ENCODE measurements around the gene SP1.

- TF ChIP-seq CTCF (tag by site-specific recombination; IDR thresholded peaks at IDR 0.05), result no peak
- no peak for TF ChIP-seq ZBTB26 (tag by site-specific recombination; optimal IDR thresholded peaks at IDR 0.05)
- no peak for TF ChIP-seq ZNF561 (tag by site-specific recombination; IDR thresholded peaks at IDR 0.05; ENCODE audit: borderline replicate concordance)
- TF ChIP-seq PBX3 (CRISPR knock-in tag; IDR thresholded peaks at IDR 0.05), result no peak
- TF ChIP-seq ZNF169 (tag by site-specific recombination; IDR thresholded peaks at IDR 0.05), result no peak
- no peak for TF ChIP-seq ZBTB49 (tag by site-specific recombination; IDR thresholded peaks at IDR 0.05; ENCODE audit: low read depth)
- TF ChIP-seq BCL11A (tag by site-specific recombination; IDR thresholded peaks at IDR 0.05; ENCODE audit: low read depth), result no peak
- TF ChIP-seq ZNF184 (tag by site-specific recombination; IDR thresholded peaks at IDR 0.05), result no peak
- TF ChIP-seq ZFP69B (tag by site-specific recombination; IDR thresholded peaks at IDR 0.05), result no peak
Observed at GRCh38 chr12:53463802-53464560, 84.0 kb downstream of the SP1 start.

All from HEK293 (cell line).